ENCODE measurements around the gene KCNJ10. TPM values are rescaled to one million over a fixed set of nuclear protein-coding genes. Genes with fewer than 3 reads are reported as not detected.

The KCNJ10 gene
- total RNA-seq, 1 donor from 2014 or later, result not detected

GRCh38 chr1:160021376-160022074 is 48.4 kb downstream of the KCNJ10 start:
- no peak for DNase-seq

DNA sequence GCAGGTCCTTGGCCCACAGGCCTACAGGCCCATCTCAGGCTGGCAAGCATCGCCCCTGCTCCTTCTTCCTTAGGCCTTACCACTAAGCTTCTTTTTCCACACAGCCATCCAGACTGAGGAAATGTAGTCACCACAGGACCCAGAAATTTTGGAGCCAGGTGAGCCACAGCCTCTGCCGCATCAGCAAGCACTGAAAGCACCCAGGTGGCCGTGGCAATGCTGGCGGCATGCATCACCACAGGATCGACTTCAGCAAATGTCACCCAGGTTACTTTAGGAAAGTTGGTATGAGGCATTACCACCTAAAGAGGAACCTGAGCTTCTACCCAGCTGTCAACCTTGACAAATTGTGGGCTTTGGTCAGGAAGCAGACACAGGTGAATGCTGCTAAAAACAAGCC is 49.8 kb downstream of the KCNJ10 start:
- no peak for DNase-seq

- no peak for DNase-seq
Observed at GRCh38 chr1:160018900-160019299, 51.1 kb downstream of the KCNJ10 start.

- no peak for DNase-seq
Observed at GRCh38 chr1:160018347-160018746, 51.6 kb downstream of the KCNJ10 start.

- no peak for DNase-seq
Observed at GRCh38 chr1:160017592-160017991, 52.4 kb downstream of the KCNJ10 start.

GRCh38 chr1:160011781-160012180 is 58.2 kb downstream of the KCNJ10 start:
- no peak for DNase-seq

DNA sequence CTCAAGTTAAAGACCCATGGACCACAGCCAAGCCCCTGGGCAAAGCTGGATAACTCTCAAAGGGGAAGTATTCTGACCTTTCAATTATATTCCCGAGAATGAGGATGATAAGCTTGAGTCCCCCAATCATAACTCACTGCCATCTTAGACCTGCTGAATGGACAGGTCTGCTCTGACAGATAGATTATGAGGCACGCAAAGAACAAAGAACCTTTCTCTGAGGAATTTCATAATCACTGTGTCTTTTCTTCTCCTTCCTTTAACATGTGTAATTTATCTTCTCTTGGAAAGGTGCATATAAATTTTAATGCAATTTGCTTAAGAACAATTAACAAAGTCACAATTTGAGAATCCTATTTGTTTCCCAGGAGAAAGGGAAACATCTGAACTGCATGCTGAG is 60.2 kb downstream of the KCNJ10 start:
- DNase-seq, result no peak

GRCh38 chr1:160009081-160009480 is 60.9 kb downstream of the KCNJ10 start:
- no peak for DNase-seq

DNA sequence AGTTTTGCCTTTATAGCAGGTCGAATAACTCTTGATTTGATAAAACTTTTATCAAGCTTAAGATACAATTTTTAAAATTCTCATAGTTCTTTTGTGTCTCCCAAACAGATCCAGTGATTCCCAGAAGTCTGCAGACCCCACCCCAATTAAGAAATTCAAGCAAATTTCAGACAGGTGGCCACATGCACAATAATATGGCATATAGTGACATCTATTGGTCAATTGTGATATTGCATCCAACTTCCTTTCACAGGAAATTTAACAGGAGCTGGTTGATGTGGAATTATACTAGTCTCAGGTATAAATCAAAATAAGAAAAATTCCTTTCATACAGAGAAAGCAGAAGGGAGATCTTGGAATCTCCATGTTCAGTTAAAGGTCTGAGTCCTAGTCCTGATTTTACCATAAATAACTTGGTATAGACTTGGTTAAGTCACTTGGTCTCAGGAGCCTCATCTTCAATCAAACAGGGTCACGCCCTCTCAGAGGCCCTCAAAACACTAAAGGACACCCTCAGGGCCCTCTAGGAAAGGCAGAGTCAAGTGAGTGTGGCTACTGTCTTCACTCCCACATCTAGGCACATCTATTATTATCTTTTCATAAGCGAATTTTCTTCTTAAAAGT is 62.3 kb downstream of the KCNJ10 start:
- DNase-seq, result peak; percentile 69

DNA sequence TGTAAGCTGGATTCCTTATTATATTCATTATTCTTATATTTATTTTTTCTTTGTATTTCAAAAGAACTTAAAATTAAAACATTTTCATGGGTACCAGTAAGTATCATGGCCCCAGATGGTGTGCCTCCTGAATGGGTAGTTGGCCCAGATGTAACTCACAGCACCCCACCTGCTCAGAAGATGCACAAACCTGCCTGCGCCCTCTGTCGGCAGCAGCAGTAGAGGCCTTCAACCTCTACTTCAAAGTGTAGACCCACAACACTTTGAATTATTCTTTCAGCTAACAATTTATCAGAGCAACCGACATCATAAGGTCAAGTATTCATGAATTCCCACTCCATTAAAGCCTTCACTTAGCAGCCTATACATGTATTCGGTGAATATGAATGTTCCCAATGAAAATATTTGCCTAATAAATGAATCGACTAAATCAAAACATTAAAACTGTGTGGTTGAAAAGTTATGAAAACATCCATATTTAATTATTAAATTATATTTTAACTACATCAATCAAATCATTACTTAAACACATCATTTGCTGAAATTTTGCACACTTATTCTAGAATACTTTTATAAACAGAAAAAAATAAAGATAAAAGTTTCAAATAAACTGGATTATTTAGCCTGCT is 63.5 kb downstream of the KCNJ10 start:
- peak; percentile 79 for DNase-seq

DNA sequence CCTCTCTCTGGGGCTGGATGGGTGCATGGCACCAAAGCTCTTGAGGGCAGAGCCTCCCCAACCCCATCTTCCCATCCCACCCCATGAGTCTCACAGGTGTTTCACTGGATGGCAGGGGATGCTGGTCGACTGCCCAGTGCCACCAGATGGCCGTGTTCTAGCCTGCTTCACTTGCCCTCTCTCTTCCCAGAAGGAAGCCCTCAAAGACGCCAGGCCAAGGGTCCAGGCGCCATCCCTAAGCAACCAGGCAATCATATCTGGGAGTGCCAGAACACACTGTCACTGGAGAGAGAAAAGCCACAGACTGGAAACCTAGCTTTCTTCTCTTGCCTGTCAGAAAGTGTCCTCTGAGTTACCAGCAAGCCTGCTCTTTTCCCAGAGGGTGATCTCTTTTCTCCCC is 64.9 kb downstream of the KCNJ10 start:
- no peak for DNase-seq

GRCh38 chr1:160004425-160004824 is 65.5 kb downstream of the KCNJ10 start:
- DNase-seq, result no peak

DNA sequence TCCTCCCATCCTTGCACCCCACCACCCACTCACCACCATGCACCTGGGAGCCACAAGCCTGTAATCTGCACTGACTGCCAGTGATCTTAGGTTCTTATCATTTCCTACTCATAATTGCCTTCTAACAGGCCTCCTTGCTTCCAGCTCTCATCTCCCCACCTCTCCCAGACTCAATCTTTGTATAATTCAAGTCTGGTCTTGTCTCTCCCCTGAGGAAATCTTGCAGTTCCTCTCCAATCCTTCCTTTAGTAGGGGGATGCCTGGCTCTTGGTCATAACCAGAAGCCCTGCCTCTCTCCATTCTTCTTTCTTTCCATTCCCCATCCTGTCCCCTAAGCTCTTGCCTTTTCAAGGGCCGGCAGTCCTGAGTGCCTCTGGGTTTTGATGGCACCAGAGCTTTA is 66.0 kb downstream of the KCNJ10 start:
- DNase-seq, result no peak

GRCh38 chr1:160001440-160001839 is 68.5 kb downstream of the KCNJ10 start:
- no peak for DNase-seq

GRCh38 chr1:159999204-159999603 is 70.8 kb downstream of the KCNJ10 start:
- no peak for DNase-seq

- DNase-seq, result no peak
Observed at GRCh38 chr1:159996653-159997052, 73.3 kb downstream of the KCNJ10 start.

DNA sequence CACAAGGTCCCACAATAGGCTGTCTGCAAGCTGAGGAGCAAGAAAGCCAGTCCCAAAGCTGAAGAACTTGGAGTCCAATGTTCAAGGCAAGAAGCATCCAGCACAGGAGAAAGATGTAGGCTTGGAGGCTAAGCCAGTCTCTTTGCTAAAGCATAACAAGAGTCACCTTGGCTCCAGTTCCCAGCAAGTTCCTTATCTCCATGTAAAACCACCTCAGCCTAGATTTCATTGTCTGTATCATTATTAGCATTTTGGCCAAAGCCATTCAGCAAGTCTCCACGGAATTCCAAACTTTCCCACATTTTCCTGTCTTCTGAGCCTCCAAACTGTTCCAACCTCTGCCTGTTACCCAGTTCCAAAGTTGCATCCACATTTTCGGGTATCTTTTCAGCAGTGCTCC is 75.1 kb downstream of the KCNJ10 start:
- DNase-seq, result no peak

DNA sequence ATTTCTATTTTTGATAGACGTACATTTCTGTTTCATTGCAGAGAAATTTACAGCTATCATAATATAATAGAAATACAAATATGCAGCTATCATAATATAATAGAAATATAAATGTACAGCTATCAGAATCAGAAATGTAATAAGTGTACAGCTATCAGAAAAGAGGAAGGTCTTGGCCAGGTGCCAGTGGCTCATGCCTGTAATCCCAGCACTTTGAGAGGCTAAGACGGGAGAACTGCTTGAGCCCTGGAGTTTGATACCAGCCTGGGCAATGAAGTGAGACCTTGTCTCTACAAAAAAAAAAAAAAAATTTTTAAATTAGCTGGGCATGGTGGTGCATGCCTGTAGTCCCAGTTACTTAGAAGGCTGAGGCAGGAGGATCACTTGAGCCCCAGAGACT is 76.0 kb downstream of the KCNJ10 start:
- no peak for DNase-seq

GRCh38 chr1:159992161-159992560 is 77.8 kb downstream of the KCNJ10 start:
- DNase-seq, result no peak

- peak; percentile 12 for DNase-seq
Observed at GRCh38 chr1:159991513-159991912, 78.4 kb downstream of the KCNJ10 start.

GRCh38 chr1:159990005-159990404 is 80.0 kb downstream of the KCNJ10 start:
- DNase-seq, result no peak

DNA sequence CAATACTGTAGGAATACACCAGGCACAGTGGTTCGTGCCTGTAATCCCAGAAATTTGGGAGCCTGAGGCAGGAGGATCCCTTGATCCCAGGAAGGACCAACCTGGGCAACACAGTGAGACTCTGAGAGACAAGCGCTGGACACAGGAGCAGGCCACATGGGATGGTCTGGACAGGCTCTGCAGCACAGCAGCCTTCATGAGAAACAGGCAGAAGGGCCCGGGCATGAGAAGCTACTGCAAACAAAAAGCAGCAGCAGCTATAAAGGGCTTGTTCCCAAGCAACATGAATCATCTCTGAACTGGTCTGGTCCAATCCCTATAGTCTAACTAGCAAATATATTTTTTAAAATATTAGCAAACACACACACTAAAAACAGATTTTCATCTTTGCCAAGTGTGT is 80.4 kb downstream of the KCNJ10 start:
- DNase-seq, result no peak

DNA sequence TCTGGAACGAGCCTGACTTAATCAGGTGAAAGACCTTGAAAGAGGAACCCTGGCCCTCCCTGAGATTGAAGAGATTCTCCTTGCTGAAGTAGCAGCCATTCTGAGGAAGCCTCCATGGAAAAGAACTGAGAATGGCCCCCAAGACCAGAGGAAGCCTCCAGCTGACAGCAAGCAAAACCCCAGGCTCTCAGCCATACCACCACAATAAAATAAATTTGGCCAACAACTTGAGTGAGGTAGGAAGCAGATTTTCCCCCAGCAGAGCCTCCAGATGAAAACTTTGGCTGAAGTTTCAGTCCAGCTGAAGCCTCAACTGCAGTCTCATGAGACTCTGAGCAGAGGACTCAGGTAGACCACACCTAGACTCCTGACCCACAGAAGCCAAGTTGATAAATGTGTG is 82.0 kb downstream of the KCNJ10 start:
- no peak for DNase-seq

DNA sequence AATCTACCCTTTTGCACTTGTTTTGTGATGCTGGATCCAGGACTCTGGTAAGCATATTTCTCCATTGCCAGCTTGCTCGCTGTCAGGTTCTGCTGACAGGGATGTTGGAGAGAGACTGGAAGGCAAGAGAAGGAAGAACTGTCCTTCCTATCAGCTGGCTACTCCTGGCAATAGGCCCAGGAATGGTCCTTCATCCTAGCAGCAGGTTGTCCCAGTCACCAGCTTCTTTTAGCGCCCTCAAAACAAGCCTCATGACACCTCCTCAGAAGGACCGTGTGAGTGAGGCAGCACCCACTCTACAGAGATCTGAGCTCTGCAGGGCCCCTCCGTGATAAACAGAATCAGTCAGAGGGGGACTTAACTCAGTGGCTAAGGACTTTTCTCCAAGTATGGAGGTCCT is 82.8 kb downstream of the KCNJ10 start:
- DNase-seq, result no peak
